Brain microvascular endothelial cell (primary cell): ENCODE results near the gene TNPO3.

Source experiments
- DNase-seq: peaks from one replicate; pipeline ENCODE4 v3.0.0-alpha.2; 2020
- H3K27ac ChIP-seq: fragments of 250-450 bp; sonication (Bioruptor Pico); 2 replicates; pipeline ENCODE4 v1.5.1; 2020; ENCODE audit warnings: mild to moderate bottlenecking, moderate library complexity
- H3K27me3 ChIP-seq: fragments of 250-450 bp; sonication (Bioruptor Pico); replicated peaks from 2 replicates; pipeline ENCODE4 v1.5.1; 2020; ENCODE audit warnings: mild to moderate bottlenecking
- H3K36me3 ChIP-seq: fragments of 250-450 bp; sonication (Bioruptor Pico); replicated peaks from 2 replicates; pipeline ENCODE4 v1.5.1; 2020; ENCODE audit warnings: mild to moderate bottlenecking
- H3K4me3 ChIP-seq: 2 replicates; pipeline ENCODE4 v1.5.1; 2011; ENCODE audit warnings: low read depth, mild to moderate bottlenecking, control low read depth, low read length, moderate library complexity
- in situ Hi-C: cut with HindIII; loops from 2 replicates; pipeline ENCODE4 v1.10.0; 2017; ENCODE audit warnings: low sequenced_read_pairs, low pct_ligation_motif_present
- TF ChIP-seq, protein P1 (sequence below): IDR thresholded peaks from 2 replicates; pipeline ENCODE4 v1.5.1; 2011; ENCODE audit warnings: low read depth, mild to moderate bottlenecking, moderate library complexity, low read length, control low read depth, inconsistent platforms; ENCODE audit errors: missing control alignments

TNPO3 gene

DNA sequence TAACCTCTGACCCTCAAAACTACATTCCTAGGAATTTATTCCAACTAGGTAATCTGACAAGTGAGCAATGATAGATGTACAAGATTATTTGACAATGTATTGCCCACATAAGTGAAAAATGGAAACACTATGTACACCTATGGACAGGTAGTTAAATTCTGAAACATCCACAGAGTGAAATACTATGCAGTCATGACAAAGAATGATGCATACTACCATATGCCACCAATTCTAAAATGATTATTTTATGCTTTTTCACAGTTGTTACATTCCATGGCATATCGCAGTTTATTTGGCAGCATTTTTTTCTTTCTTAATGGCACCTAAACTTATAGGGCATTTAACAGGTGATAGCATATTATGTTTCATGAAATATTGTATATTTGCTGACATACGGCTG, 20.1 kb upstream of the TNPO3 start:
- no peak overlapping the region for H3K27ac ChIP-seq
- H3K27me3 ChIP-seq, result no peaks in the 10 kb centered on the region
- no peak overlapping the region for H3K4me3 ChIP-seq
- no peak for DNase-seq
- no peaks in the 10 kb centered on the region for H3K36me3 ChIP-seq
- TF ChIP-seq, protein P1, sequence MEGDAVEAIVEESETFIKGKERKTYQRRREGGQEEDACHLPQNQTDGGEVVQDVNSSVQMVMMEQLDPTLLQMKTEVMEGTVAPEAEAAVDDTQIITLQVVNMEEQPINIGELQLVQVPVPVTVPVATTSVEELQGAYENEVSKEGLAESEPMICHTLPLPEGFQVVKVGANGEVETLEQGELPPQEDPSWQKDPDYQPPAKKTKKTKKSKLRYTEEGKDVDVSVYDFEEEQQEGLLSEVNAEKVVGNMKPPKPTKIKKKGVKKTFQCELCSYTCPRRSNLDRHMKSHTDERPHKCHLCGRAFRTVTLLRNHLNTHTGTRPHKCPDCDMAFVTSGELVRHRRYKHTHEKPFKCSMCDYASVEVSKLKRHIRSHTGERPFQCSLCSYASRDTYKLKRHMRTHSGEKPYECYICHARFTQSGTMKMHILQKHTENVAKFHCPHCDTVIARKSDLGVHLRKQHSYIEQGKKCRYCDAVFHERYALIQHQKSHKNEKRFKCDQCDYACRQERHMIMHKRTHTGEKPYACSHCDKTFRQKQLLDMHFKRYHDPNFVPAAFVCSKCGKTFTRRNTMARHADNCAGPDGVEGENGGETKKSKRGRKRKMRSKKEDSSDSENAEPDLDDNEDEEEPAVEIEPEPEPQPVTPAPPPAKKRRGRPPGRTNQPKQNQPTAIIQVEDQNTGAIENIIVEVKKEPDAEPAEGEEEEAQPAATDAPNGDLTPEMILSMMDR, result no peak
- in situ Hi-C loops, result loop anchor here (25.0 kb wide), 1 partner anchor 163 kb away; the partner anchor contains the start of gene KCP

DNA sequence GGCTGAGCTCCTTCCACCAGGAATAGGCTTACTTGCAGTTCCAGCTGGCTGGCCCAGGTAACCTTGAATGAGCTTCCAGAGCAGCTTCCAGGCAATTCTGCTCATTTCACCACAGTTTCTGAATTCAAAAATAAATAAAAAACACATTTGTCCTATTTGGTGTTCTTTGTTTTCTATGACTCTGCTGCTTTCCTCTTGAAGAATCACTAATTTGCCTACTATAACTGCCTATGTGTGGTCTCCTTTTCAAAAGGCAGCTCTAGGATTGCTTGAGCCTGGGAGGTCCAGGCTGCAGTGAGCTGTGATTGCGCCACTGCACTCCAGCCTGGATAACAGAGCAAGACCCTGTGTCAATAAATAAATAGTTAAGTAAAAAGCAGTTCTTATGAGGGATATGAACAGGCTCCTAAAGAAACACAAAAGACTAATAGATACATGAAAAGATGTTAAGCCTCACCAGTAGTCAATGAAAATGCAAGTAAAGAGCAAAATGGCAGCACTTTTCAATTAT, 19.5 kb upstream of the TNPO3 start:
- Histone ChIP-seq H3K4me3 (no peak overlapping the region), H3K27ac (no peak overlapping the region), H3K36me3 (no peaks in the 10 kb centered on the region), H3K27me3 (peaks cover 2% of the 10 kb centered on the region)
- DNase-seq, result no peak
- in situ Hi-C loops, result no loop called here
- TF ChIP-seq, protein P1, result no peak

DNA sequence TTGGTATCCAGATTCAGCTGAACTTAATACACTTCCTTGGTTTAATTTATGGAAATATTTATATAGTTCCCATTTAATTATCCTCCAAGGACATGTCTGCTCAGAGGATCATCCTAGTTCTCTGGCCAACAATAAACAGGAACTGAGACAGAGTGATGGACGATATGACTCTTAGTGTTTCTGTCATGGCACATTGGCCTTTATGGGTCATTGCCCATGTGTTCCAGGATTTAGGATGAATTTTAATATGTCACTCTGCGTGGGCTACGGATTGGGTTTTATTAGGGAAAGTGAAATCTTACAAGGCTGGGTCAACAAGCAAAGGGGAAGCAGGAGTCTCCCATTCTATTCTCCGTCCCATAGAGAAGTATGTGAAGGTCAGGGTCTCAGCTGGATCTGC, 18.8 kb upstream of the TNPO3 start:
- Histone ChIP-seq H3K4me3 (no peak overlapping the region), H3K36me3 (no peaks in the 10 kb centered on the region), H3K27ac (no peak overlapping the region), H3K27me3 (peaks cover 2% of the 10 kb centered on the region)
- DNase-seq, result no peak
- TF ChIP-seq, protein P1, result no peak
- in situ Hi-C loops, result no loop called here

DNA sequence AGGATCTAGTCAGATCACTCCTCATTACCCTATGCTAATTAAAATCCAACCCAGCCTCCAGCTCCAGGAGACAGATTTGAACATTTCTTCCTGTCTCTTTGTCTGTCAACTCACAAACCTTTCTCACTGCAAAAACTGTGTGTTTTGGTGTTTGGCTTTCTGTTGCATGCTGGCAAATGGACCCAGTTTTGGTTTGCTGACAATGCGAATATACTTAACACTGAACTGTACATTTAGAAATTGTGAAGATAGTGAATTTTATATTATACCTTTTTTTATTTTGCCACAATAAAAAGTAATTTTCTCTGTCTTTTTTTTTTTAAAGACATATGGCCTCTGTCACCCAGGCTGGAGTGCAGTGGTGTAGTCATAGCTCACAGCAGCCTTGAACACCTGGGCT, 18.3 kb upstream of the TNPO3 start:
- DNase-seq, result no peak
- in situ Hi-C loops, result no loop called here
- Histone ChIP-seq H3K36me3 (no peaks in the 10 kb centered on the region), H3K27ac (no peak overlapping the region), H3K4me3 (no peak overlapping the region), H3K27me3 (peaks cover 2% of the 10 kb centered on the region)
- TF ChIP-seq, protein P1, result no peak

DNA sequence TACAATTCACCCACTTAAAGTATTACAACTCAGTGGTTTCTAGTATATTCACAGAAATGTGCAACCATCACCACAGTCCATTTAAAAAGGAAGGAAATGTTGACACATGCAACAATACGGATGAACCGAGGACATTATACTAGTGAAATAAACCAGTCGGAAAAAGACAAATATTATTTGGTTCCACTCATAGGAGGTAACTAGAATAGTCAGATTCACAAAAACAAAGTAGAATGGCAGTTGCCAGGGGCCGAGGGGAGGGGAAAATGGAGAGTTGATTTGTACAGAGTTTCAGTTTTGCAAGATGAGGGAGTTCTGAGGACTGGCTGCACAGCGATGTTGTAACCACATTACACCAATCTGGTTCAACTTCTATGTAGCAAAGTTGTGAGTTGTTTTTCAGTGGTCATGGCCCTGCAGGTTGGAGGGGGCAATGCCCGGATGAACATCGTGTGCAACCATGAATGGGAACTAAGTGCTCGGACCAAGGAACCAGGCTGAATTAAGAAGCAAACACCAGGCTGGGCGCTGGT, 17.6 kb upstream of the TNPO3 start:
- Histone ChIP-seq H3K36me3 (no peaks in the 10 kb centered on the region), H3K4me3 (no peak overlapping the region), H3K27ac (no peak overlapping the region), H3K27me3 (peaks cover 2% of the 10 kb centered on the region)
- in situ Hi-C loops, result no loop called here
- TF ChIP-seq, protein P1, result no peak
- DNase-seq, result no peak

DNA sequence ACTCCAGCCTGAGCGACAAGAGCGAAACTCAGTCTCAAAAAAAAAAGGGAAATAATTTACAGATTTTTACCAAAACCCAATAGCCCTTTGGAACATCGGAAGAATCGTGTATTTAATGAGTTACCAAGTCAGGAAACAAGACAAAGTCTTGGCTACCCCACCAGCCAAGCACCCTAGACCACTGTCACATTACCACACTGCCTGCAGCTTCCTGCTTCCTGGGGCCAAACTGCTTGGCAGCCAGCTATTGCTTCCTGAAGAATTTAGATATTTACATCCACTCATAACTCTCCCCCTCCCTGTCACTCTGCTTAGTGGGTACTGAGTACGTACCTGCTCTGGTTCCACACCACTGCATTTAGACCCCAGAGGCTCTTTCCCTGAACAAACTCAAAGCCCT, 14.1 kb upstream of the TNPO3 start:
- no peaks in the 10 kb centered on the region for H3K36me3 ChIP-seq
- H3K27me3 ChIP-seq, result peaks cover 2% of the 10 kb centered on the region
- no peak overlapping the region for H3K27ac ChIP-seq
- in situ Hi-C loops, result no loop called here
- DNase-seq, result no peak
- H3K4me3 ChIP-seq, result no peak overlapping the region
- TF ChIP-seq, protein P1, result no peak
